PFSK-1 (cell line): Measurements from ENCODE around the gene APBA2.

Experiments
- POLR2AphosphoS5 ChIP-seq: IDR thresholded peaks from 2 replicates; pipeline ENCODE4 v1.6.1; 2012; ENCODE audit warnings: low read depth, mild to moderate bottlenecking, control low read depth, low read length, moderate library complexity
- REST ChIP-seq, 2 experiments: IDR thresholded peaks; 2 replicates each; pipeline versions ENCODE4 v1.6.1 to v1.8.0; 2011 to 2012; ENCODE audit warnings: low read depth in 2 of 2, low read length in 2 of 2, control low read depth in 1 of 2, inconsistent platforms in 1 of 2, mild to moderate bottlenecking in 1 of 2, moderate library complexity in 1 of 2; ENCODE audit not compliant: insufficient read depth in 1 of 2
- SIN3A ChIP-seq: IDR thresholded peaks from 2 replicates; pipeline ENCODE4 v1.6.1; 2012; ENCODE audit warnings: mild to moderate bottlenecking, low read length, moderate library complexity, borderline replicate concordance; ENCODE audit not compliant: insufficient read depth
- TAF1 ChIP-seq: IDR thresholded peaks from 2 replicates; pipeline ENCODE4 v1.6.1; 2012; ENCODE audit warnings: low read length, control low read depth, borderline replicate concordance; ENCODE audit not compliant: insufficient read depth

- TF ChIP-seq SIN3A (no peak), POLR2AphosphoS5 (no peak), REST (IDR thresholded peaks at IDR 0.05; ENCODE audit: insufficient read depth in 1 of 2, low read depth in 2 of 2, low read length in 2 of 2) (no peak), TAF1 (no peak)
These were observed 238.2 kb downstream of the APBA2 start for GRCh38 chr15:29123991-29124390.
